HepG2 (cell line): ENCODE measurements around the gene SEH1L. TPM values are rescaled to one million over a fixed set of nuclear protein-coding genes. Genes with fewer than 3 reads are reported as not detected.

Experiments used
- ATAC-seq: fragments of 200-7000 bp; cut with Tn5 transposase; 3 replicates; pipeline ENCODE4 v1.9.1; 2020; ENCODE audit warnings: mild to moderate bottlenecking, moderate library complexity
- BruUV-seq: library from RNA; stranded (reverse); fragments of 400-500 nt; replicated peaks from 2 replicates; lab custom pipeline; 2021; lab: Mats Ljungman, UMichigan
- CTCF ChIA-PET: fragments of 300-600 bp; formaldehyde crosslinking; extraction: SDS; loops from one replicate; lab custom pipeline; 2021; ENCODE audit warnings: low total read pairs, inconsistent platforms, low intra/inter-chr PET ratio; lab: Yijun Ruan, JAX
- POLR2A ChIA-PET: fragments of 350-600 bp; sonication (Branson Sonifier 250); formaldehyde crosslinking; loops from one replicate; lab custom pipeline; 2020; ENCODE audit warnings: antibody characterized with exemption, inconsistent platforms; lab: Yijun Ruan, JAX
- DNase-seq: peaks from one replicate; pipeline ENCODE4 v3.0.0-alpha.2; 2015; ENCODE audit warnings: low spot score
- FAIRE-seq: peaks from 3 replicates; lab custom pipeline; 2011; peaks lifted over from hg19 to GRCh38; lab: Jason Lieb, UNC
- H2AFZ ChIP-seq: one replicate; pipeline ENCODE4 v1.6.1; 2011; ENCODE audit warnings: low read length, inconsistent platforms
- H3K27ac ChIP-seq: fragments of 300-600 bp; 3 replicates; pipeline ENCODE4 v1.8.0; 2011; ENCODE audit warnings: mixed run types, mild to moderate bottlenecking, mixed read lengths, low read length, inconsistent platforms; ENCODE audit not compliant: insufficient read depth; ENCODE audit errors: extremely low read length
- H3K27me3 ChIP-seq, 2 experiments: fragments of 200-600 bp in 1 of 2; 2 replicates in 1 of 2; 3 replicates in 1 of 2; pipeline versions ENCODE4 v1.6.0 to v1.8.0; 2011; ENCODE audit warnings: low read length in 2 of 2, mild to moderate bottlenecking in 2 of 2, moderate library complexity in 2 of 2, inconsistent platforms in 1 of 2; ENCODE audit not compliant: insufficient read depth in 2 of 2, control insufficient read depth in 1 of 2
- H3K36me3 ChIP-seq, 2 experiments: fragments of 200-600 bp in 1 of 2; replicated peaks in 1 of 2; 2 replicates in 1 of 2; 3 replicates in 1 of 2; pipeline versions ENCODE4 v1.5.1 to v1.8.0; 2011; ENCODE audit warnings: low read length in 2 of 2, inconsistent platforms in 1 of 2; ENCODE audit not compliant: insufficient read depth in 2 of 2, control insufficient read depth in 1 of 2
- H3K4me1 ChIP-seq: 2 replicates; pipeline ENCODE4 v1.5.1; 2012; ENCODE audit warnings: low read length, inconsistent platforms; ENCODE audit not compliant: insufficient read depth
- H3K4me2 ChIP-seq: 2 replicates; pipeline ENCODE4 v1.6.0; 2011; ENCODE audit warnings: low read depth, low read length, inconsistent platforms
- H3K4me3 ChIP-seq, 3 experiments: fragments of 200-600 bp in 1 of 3; sonication (generic), shearing (Covaris generic) in 1 of 3; replicated peaks in 1 of 3; 2 replicates each; pipeline ENCODE4 v1.5.1; 2011 to 2016; ENCODE audit warnings: low read length in 3 of 3, inconsistent platforms in 2 of 3, low read depth in 2 of 3, mild to moderate bottlenecking in 2 of 3, control low read depth in 1 of 3, mixed read lengths in 1 of 3; ENCODE audit not compliant: insufficient read depth in 1 of 3
- H3K79me2 ChIP-seq: one replicate; pipeline ENCODE4 v1.6.1; 2011; ENCODE audit warnings: low read length, inconsistent platforms; ENCODE audit not compliant: insufficient read depth
- H3K9ac ChIP-seq: 2 replicates; pipeline ENCODE4 v1.6.0; 2011; ENCODE audit warnings: mild to moderate bottlenecking, low read depth, low read length, inconsistent platforms; ENCODE audit not compliant: insufficient read depth
- H3K9me3 ChIP-seq: 2 replicates; pipeline ENCODE4 v1.5.1; 2012; ENCODE audit warnings: mild to moderate bottlenecking, low read length
- H4K20me1 ChIP-seq: 2 replicates; pipeline ENCODE4 v1.6.0; 2011; ENCODE audit warnings: inconsistent platforms, mild to moderate bottlenecking, low read length, moderate library complexity; ENCODE audit not compliant: insufficient read depth
- ATF4 ChIP-seq, 2 experiments: fragments of 450-650 bp in 1 of 2; sonication (generic) in 1 of 2; formaldehyde crosslinking; IDR thresholded peaks; 2 replicates each; pipeline versions ENCODE4 v1.5.0 to v1.8.0; 2020 to 2022; ENCODE audit warnings: mild to moderate bottlenecking in 1 of 2, missing genetic modification reagents in 1 of 2
- EED ChIP-seq: sonication (generic); formaldehyde crosslinking; IDR thresholded peaks from 2 replicates; pipeline ENCODE4 v1.5.0; 2020; ENCODE audit warnings: mild to moderate bottlenecking, missing genetic modification reagents
- NFRKB ChIP-seq: fragments of 450-650 bp; IDR thresholded peaks from 2 replicates; pipeline ENCODE4 v1.6.1; 2017
- RBAK ChIP-seq: sonication (generic); formaldehyde crosslinking; IDR thresholded peaks from 2 replicates; pipeline ENCODE4 v1.5.1; 2020; ENCODE audit warnings: mild to moderate bottlenecking, missing genetic modification reagents
- SYNCRIP ChIP-seq: fragments of 200-400 bp; formaldehyde crosslinking; IDR thresholded peaks from 2 replicates; pipeline ENCODE4 v1.6.1; 2018; ENCODE audit warnings: mild to moderate bottlenecking, low read depth, low read length; ENCODE audit not compliant: insufficient read depth
- YEATS2 ChIP-seq: sonication (generic); formaldehyde crosslinking; IDR thresholded peaks from 2 replicates; pipeline ENCODE4 v1.4.0; 2020; ENCODE audit warnings: missing genetic modification reagents, borderline replicate concordance
- ZBTB20 ChIP-seq: sonication (generic); formaldehyde crosslinking; IDR thresholded peaks from 2 replicates; pipeline ENCODE4 v1.8.1; 2023; ENCODE audit warnings: missing genetic modification reagents, low read depth, mild to moderate bottlenecking, borderline replicate concordance
- ZNF124 ChIP-seq: sonication (generic); formaldehyde crosslinking; IDR thresholded peaks from 2 replicates; pipeline ENCODE4 v1.4.0; 2020; ENCODE audit warnings: missing genetic modification reagents
- ZNF547 ChIP-seq: sonication (generic); formaldehyde crosslinking; IDR thresholded peaks from 2 replicates; pipeline ENCODE4 v1.5.1; 2020; ENCODE audit warnings: mild to moderate bottlenecking, missing genetic modification reagents
- ZNF776 ChIP-seq: sonication (generic); formaldehyde crosslinking; IDR thresholded peaks from 2 replicates; pipeline ENCODE4 v1.4.0; 2020; ENCODE audit warnings: mild to moderate bottlenecking, missing genetic modification reagents
- WGBS: methylation state at CpG from one replicate; pipeline ENCODE4 v1.1.6; 2017; ENCODE audit warnings: low lambda C conversion rate; 5-methylcytosine and 5-hydroxymethylcytosine counted together
- in situ Hi-C: cut with HindIII; loops from 2 replicates; pipeline ENCODE4 v1.10.0; 2017; ENCODE audit warnings: low pct_unique_long_range_greater_than_20kb; ENCODE audit not compliant: extremely low pct_ligation_motif_present
- intact Hi-C: fragments of 100-400 bp; cut with micrococcal nuclease; formaldehyde crosslinking; loops from one replicate; pipeline ENCODE4 v1.10.0; 2022; ENCODE audit not compliant: unreplicated experiment
- polyA plus RNA-seq, 8 experiments: library from polyadenylated mRNA; depleted of rRNA in 3 of 8; stranded (reverse) in 7 of 8; unstranded in 1 of 8; fragments of >200 nt; fragmentation: Illumina TruSeq in 4 of 8; extraction: Trizol in 4 of 8; gene quantifications; 2 replicates each; pipeline versions ENCODE4 v1.2.1 to v1.2.3, GENCODE V29; 2011 to 2016; ENCODE audit warnings: low read depth in 4 of 8, missing spikeins in 1 of 8, mixed read lengths in 1 of 8; ENCODE audit not compliant: insufficient read depth in 1 of 8
- total RNA-seq, 5 experiments: library from RNA; depleted of rRNA; stranded (reverse); fragments of >200 nt; fragmentation: Illumina TruSeq; extraction: Trizol; gene quantifications; 2 replicates each; pipeline ENCODE4 v1.2.3, GENCODE V29; 2016; ENCODE audit warnings: low read depth in 1 of 5
- TF ChIP-seq, protein P1 (sequence below): sonication (generic); formaldehyde crosslinking; IDR thresholded peaks from 2 replicates; pipeline ENCODE4 v1.4.0; 2020; ENCODE audit warnings: missing genetic modification reagents, borderline replicate concordance

SEH1L gene
- total and polyA plus RNA-seq, 2 of the 13 experiments (the other 11 are each of a cell fraction or from before 2014, with no cell fraction given): 59.6 to 63.5 TPM

- DNase-seq (no peak), FAIRE-seq (no peak), ATAC-seq (no peak)
- ChIA-PET POLR2A (no interaction called here), CTCF (no interaction called here)
- no peak for TF ChIP-seq ZNF547 (CRISPR knock-in tag)
- TF ChIP-seq ZNF776: no peak
- TF ChIP-seq YEATS2: no peak
- TF ChIP-seq, protein P1, sequence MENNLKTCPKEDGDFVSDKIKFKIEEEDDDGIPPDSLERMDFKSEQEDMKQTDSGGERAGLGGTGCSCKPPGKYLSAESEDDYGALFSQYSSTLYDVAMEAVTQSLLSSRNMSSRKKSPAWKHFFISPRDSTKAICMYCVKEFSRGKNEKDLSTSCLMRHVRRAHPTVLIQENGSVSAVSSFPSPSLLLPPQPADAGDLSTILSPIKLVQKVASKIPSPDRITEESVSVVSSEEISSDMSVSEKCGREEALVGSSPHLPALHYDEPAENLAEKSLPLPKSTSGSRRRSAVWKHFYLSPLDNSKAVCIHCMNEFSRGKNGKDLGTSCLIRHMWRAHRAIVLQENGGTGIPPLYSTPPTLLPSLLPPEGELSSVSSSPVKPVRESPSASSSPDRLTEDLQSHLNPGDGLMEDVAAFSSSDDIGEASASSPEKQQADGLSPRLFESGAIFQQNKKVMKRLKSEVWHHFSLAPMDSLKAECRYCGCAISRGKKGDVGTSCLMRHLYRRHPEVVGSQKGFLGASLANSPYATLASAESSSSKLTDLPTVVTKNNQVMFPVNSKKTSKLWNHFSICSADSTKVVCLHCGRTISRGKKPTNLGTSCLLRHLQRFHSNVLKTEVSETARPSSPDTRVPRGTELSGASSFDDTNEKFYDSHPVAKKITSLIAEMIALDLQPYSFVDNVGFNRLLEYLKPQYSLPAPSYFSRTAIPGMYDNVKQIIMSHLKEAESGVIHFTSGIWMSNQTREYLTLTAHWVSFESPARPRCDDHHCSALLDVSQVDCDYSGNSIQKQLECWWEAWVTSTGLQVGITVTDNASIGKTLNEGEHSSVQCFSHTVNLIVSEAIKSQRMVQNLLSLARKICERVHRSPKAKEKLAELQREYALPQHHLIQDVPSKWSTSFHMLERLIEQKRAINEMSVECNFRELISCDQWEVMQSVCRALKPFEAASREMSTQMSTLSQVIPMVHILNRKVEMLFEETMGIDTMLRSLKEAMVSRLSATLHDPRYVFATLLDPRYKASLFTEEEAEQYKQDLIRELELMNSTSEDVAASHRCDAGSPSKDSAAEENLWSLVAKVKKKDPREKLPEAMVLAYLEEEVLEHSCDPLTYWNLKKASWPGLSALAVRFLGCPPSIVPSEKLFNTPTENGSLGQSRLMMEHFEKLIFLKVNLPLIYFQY (CRISPR knock-in tag): no peak
- TF ChIP-seq ZBTB20: no peak
- TF ChIP-seq SYNCRIP: no peak
- no peak for TF ChIP-seq ZNF124 (CRISPR knock-in tag)
- no peak for TF ChIP-seq ATF4 (CRISPR knock-in tag; IDR thresholded peaks at IDR 0.05)
- TF ChIP-seq RBAK (CRISPR knock-in tag): no peak
- TF ChIP-seq EED (CRISPR knock-in tag): no peak
- TF ChIP-seq NFRKB: no peak
- Histone ChIP-seq H4K20me1 (no peaks in the 10 kb centered on the region), H3K9me3 (no peaks in the 10 kb centered on the region), H3K4me2 (no peak overlapping the region), H3K9ac (no peak overlapping the region), H3K4me1 (peaks cover 11% of the 10 kb centered on the region), H3K27ac (no peak overlapping the region), H3K27me3 (no peaks in the 10 kb centered on the region; a peak in 1 of 5 replicates), H3K4me3 (no peak overlapping the region), H3K79me2 (no peaks in the 10 kb centered on the region), H2AFZ (no peak overlapping the region), H3K36me3 (no peaks in the 10 kb centered on the region)
- intact Hi-C loops: loop anchor here (10.0 kb wide), 1 partner anchor 544 kb away; no protein-coding TSS in a partner anchor
- WGBS: 96% methylated on average over 2 of the region's 2 CpGs
- in situ Hi-C loops: loop anchor here (25.0 kb wide), 1 partner anchor 552 kb away; the partner anchor contains the start of gene AFG3L2
- no TSS peak for BruUV-seq
Measured at GRCh38 chr18:12939162-12939561, 8.6 kb upstream of the SEH1L start.
